Stimulated activated CD8-positive, alpha-beta memory T cell treated with anti-CD3 and anti-CD28 coated beads, Interleukin-7, amount 100 ng/mL, for 24 hours (primary cell): Measurements from ENCODE around the gene FOXJ3.

ENCODE experiments used
- DNase-seq: peaks from one replicate; pipeline ENCODE4 v3.0.0-alpha.2; 2020; ENCODE audit warnings: low read depth

Gene FOXJ3

GRCh38 chr1:42167611-42168390 lies 167.2 kb downstream of the FOXJ3 start:
- DNase-seq, result no peak

- DNase-seq, result no peak
Observed at GRCh38 chr1:42165511-42166210, 169.4 kb downstream of the FOXJ3 start.

- DNase-seq, result no peak
Observed at GRCh38 chr1:42164551-42165420, 170.2 kb downstream of the FOXJ3 start, which contains the start of gene GUCA2A. Gene GUCA2A (minus strand): TSS chr1:42164745. CDS start chr1:42164712, 33 bp downstream.

GRCh38 chr1:42163536-42164503 lies 171.2 kb downstream of the FOXJ3 start:
- DNase-seq, result no peak

GRCh38 chr1:42163114-42163513 lies 171.9 kb downstream of the FOXJ3 start:
- no peak for DNase-seq

- no peak for DNase-seq
Observed at GRCh38 chr1:42162181-42162580, 172.9 kb downstream of the FOXJ3 start.

GRCh38 chr1:42158189-42158588 lies 176.8 kb downstream of the FOXJ3 start:
- DNase-seq, result no peak

GRCh38 chr1:42157667-42158066 lies 177.4 kb downstream of the FOXJ3 start:
- no peak for DNase-seq

GRCh38 chr1:42155362-42155761 lies 179.7 kb downstream of the FOXJ3 start:
- DNase-seq, result no peak

- DNase-seq, result no peak
Observed at GRCh38 chr1:42154685-42155084, 180.3 kb downstream of the FOXJ3 start.

GRCh38 chr1:42153624-42154023 lies 181.4 kb downstream of the FOXJ3 start:
- no peak for DNase-seq

- DNase-seq, result no peak
Observed at GRCh38 chr1:42152907-42153600, 182.0 kb downstream of the FOXJ3 start, which contains the start of gene GUCA2B. Gene GUCA2B (plus strand): TSS chr1:42153410. CDS start chr1:42153451, 41 bp downstream.

- DNase-seq, result no peak
Observed at GRCh38 chr1:42152119-42152518, 182.9 kb downstream of the FOXJ3 start.

GRCh38 chr1:42150651-42151050 lies 184.4 kb downstream of the FOXJ3 start:
- DNase-seq, result no peak

- no peak for DNase-seq
Observed at GRCh38 chr1:42148166-42148565, 186.9 kb downstream of the FOXJ3 start.

- DNase-seq, result peak; percentile 38
Observed at GRCh38 chr1:42146626-42147320, 188.3 kb downstream of the FOXJ3 start.

GRCh38 chr1:42145764-42146625 lies 189.0 kb downstream of the FOXJ3 start:
- no peak for DNase-seq

- DNase-seq, result no peak
Observed at GRCh38 chr1:42145389-42145716, 189.7 kb downstream of the FOXJ3 start.
